GM12878 (cell line): ENCODE data around the gene ZNF341. TPM values are rescaled to one million over a fixed set of nuclear protein-coding genes. Genes with fewer than 3 reads are reported as not detected.

ENCODE experiments used
- ATAC-seq: fragments of 200-7000 bp; cut with Tn5 transposase; 3 replicates; pipeline ENCODE4 v1.9.1; 2020; ENCODE audit warnings: mild to moderate bottlenecking, moderate library complexity
- BruUV-seq: library from RNA; stranded (reverse); fragments of 400-500 nt; replicated peaks from 2 replicates; lab custom pipeline; 2021; lab: Mats Ljungman, UMichigan
- CTCF ChIA-PET: fragments of 300-600 bp; sonication (Branson Sonifier 250); formaldehyde crosslinking; extraction: SDS; loops from one replicate; lab custom pipeline; 2021; ENCODE audit warnings: inconsistent platforms; lab: Yijun Ruan, JAX
- POLR2A ChIA-PET: fragments of 350-600 bp; formaldehyde crosslinking; extraction: SDS; loops from one replicate; lab custom pipeline; 2021; ENCODE audit warnings: inconsistent platforms; lab: Charles Lee
- RAD21 ChIA-PET: fragments of 300-600 bp; sonication (Branson Sonifier 250); formaldehyde crosslinking; loops from one replicate; lab custom pipeline; 2023; ENCODE audit warnings: antibody characterized with exemption; ENCODE audit not compliant: unreplicated experiment; lab: Charles Lee
- SMC1A ChIA-PET: fragments of 300-600 bp; sonication (Branson Sonifier 250); formaldehyde crosslinking; loops from one replicate; lab custom pipeline; 2023; ENCODE audit not compliant: unreplicated experiment, uncharacterized antibody; lab: Charles Lee
- DNase-seq: peaks from one replicate; pipeline ENCODE4 v3.0.0-alpha.2; 2011; ENCODE audit warnings: low read depth, low spot score
- FAIRE-seq: peaks from 3 replicates; lab custom pipeline; 2011; peaks lifted over from hg19 to GRCh38; lab: Jason Lieb, UNC
- H2AFZ ChIP-seq: 2 replicates; pipeline ENCODE4 v1.6.0; 2011; ENCODE audit warnings: low read depth, low read length, control low read depth; ENCODE audit not compliant: control insufficient read depth
- H3K27ac ChIP-seq: 2 replicates; pipeline ENCODE4 v1.5.1; 2011; ENCODE audit warnings: control low read depth; ENCODE audit not compliant: control insufficient read depth, insufficient read depth
- H3K27me3 ChIP-seq, 2 experiments: replicated peaks in 1 of 2; 2 replicates each; pipeline versions ENCODE4 v1.6.0 to v1.6.1; 2011; ENCODE audit warnings: low read length in 1 of 2; ENCODE audit not compliant: control insufficient read depth in 2 of 2, insufficient read depth in 2 of 2
- H3K36me3 ChIP-seq, 2 experiments: 2 replicates each; pipeline ENCODE4 v1.5.1; 2011; ENCODE audit warnings: low read length in 1 of 2; ENCODE audit not compliant: control insufficient read depth in 2 of 2, insufficient read depth in 2 of 2
- H3K4me1 ChIP-seq: 2 replicates; pipeline ENCODE4 v1.6.1; 2011; ENCODE audit warnings: mild to moderate bottlenecking, low read length, moderate library complexity, mixed read lengths; ENCODE audit not compliant: control insufficient read depth, insufficient read depth
- H3K4me2 ChIP-seq: 2 replicates; pipeline ENCODE4 v1.6.0; 2011; ENCODE audit warnings: control low read depth; ENCODE audit not compliant: control insufficient read depth, insufficient read depth
- H3K4me3 ChIP-seq: fragments of 200-600 bp; sonication (generic); 2 replicates; pipeline ENCODE4 v1.5.1; 2016
- H3K79me2 ChIP-seq: 2 replicates; pipeline ENCODE4 v1.6.0; 2011; ENCODE audit warnings: low read length; ENCODE audit not compliant: control insufficient read depth, insufficient read depth
- H3K9ac ChIP-seq: 2 replicates; pipeline ENCODE4 v1.8.0; 2011; ENCODE audit warnings: low read length, control low read depth, mixed read lengths; ENCODE audit not compliant: control insufficient read depth, insufficient read depth
- H3K9me3 ChIP-seq: replicated peaks from 3 replicates; pipeline ENCODE4 v1.5.1; 2011; ENCODE audit warnings: mild to moderate bottlenecking, low read length; ENCODE audit not compliant: control insufficient read depth, insufficient read depth
- H4K20me1 ChIP-seq: 2 replicates; pipeline ENCODE4 v1.6.0; 2011; ENCODE audit not compliant: control insufficient read depth, insufficient read depth
- ASH2L ChIP-seq: fragments of 300-600, 200-600 bp; sonication (generic); IDR thresholded peaks from 2 replicates; pipeline ENCODE4 v1.6.1; 2017; ENCODE audit warnings: low read depth, mild to moderate bottlenecking, borderline replicate concordance
- CBX5 ChIP-seq: sonication (generic); IDR thresholded peaks from 2 replicates; pipeline ENCODE4 v1.6.1; 2016; ENCODE audit warnings: low read depth, moderate library complexity, mild to moderate bottlenecking, inconsistent platforms
- FOS ChIP-seq: IDR thresholded peaks from 3 replicates; pipeline ENCODE4 v1.6.1; 2011; ENCODE audit warnings: borderline replicate concordance; ENCODE audit not compliant: insufficient read length; ENCODE audit errors: extremely low read depth
- JUND ChIP-seq: IDR thresholded peaks from 2 replicates; pipeline ENCODE4 v1.6.1; 2012; ENCODE audit warnings: low read depth, mild to moderate bottlenecking, low read length, improper control_type of control experiment, moderate library complexity
- LARP7 ChIP-seq: fragments of 450-650 bp; IDR thresholded peaks from 2 replicates; pipeline ENCODE4 v1.6.1; 2017; ENCODE audit warnings: mild to moderate bottlenecking
- MXI1 ChIP-seq: fragments of 150-350 bp; IDR thresholded peaks from 2 replicates; pipeline ENCODE4 v1.6.1; 2011; ENCODE audit warnings: low read depth, mild to moderate bottlenecking, inconsistent platforms, low read length, improper control_type of control experiment
- NR2C2 ChIP-seq: IDR thresholded peaks from 2 replicates; pipeline ENCODE4 v1.6.1; 2011; ENCODE audit warnings: borderline replicate concordance, low read depth; ENCODE audit not compliant: control insufficient read depth, insufficient read length
- SMARCA5 ChIP-seq: fragments of 450-650 bp; IDR thresholded peaks from 2 replicates; pipeline ENCODE4 v1.6.1; 2017; ENCODE audit warnings: mild to moderate bottlenecking
- WGBS: methylation state at CpG from one replicate; pipeline ENCODE4 v1.1.6; 2016; ENCODE audit warnings: low lambda C conversion rate; ENCODE audit not compliant: insufficient replicate concordance, insufficient coverage; ENCODE audit errors: missing lambda C conversion rate; 5-methylcytosine and 5-hydroxymethylcytosine counted together
- in situ Hi-C: fragments of 300-500 bp; cut with MboI; formaldehyde crosslinking; loops from 9 replicates; pipeline ENCODE4 v1.14.3; 2018; ENCODE audit warnings: mixed read lengths
- intact Hi-C: fragments of 100-400 bp; cut with micrococcal nuclease; formaldehyde crosslinking; loops from one replicate; pipeline ENCODE4 v1.14.2; 2022; ENCODE audit not compliant: unreplicated experiment
- polyA plus RNA-seq, 11 experiments: library from polyadenylated mRNA; depleted of rRNA in 4 of 11; unstranded in 6 of 11; stranded (reverse) in 5 of 11; fragments of >200 nt; fragmentation: Nextera tagmentation in 4 of 11; fragmentation: Illumina TruSeq in 1 of 11; extraction: Ambion mirVana in 4 of 11; extraction: Trizol in 1 of 11; gene quantifications; 1 replicate in 1 of 11; 2 replicates in 10 of 11; pipeline versions ENCODE4 v1.2.1 to v1.2.3, GENCODE V29; 2011 to 2016; ENCODE audit warnings: inconsistent platforms in 2 of 11, missing spikeins in 2 of 11, low read depth in 1 of 11
- total RNA-seq, 4 experiments: library from RNA; depleted of rRNA in 3 of 4; stranded (reverse); fragments of >200 nt in 3 of 4; fragmentation: Illumina TruSeq in 1 of 4; extraction: Trizol in 1 of 4; gene quantifications; 2 replicates each; pipeline versions ENCODE4 v1.2.1 to v1.2.3, GENCODE V29; 2013 to 2021
- TF ChIP-seq, protein P1 (sequence below): fragments of 450-650 bp; formaldehyde crosslinking; IDR thresholded peaks from 2 replicates; pipeline ENCODE4 v1.4.0; 2020; ENCODE audit warnings: mild to moderate bottlenecking, moderate library complexity

The ZNF341 gene
- total and polyA plus RNA-seq, 10 of the 15 experiments (the other 5 are each of a cell fraction or from before 2014, with no cell fraction given), result 0.18 to 5.0 (median 2.6) TPM

DNA sequence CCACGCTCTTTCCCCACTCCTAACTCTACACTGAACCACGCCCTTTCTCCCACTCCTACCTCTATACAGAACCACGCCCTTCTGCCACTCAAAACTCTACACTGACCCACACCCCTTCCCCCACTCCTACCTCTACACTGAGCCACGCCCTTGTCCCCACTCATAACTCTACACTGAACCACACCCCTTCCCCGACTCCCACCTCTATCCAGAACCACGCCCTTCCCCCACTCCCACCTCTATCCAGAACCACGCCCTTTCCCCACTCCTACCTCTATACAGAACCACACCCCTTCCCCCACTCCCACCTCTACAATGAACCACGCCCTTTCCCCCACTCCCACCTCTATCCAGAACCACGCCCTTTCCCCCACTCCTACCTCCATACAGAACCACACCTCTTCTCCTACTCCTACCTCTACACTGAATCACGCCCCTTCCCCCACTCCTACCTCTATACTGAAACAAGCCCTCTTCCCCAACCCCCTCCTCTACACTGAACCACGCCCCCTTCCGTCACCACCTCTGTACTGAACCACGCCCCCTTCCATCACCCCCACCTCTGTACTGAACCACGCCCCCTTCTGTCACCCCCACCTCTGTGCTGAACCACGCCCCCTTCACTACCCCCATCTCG lies 21.8 kb upstream of the ZNF341 start:
- POLR2A ChIA-PET, result no interaction called here
- RAD21 ChIA-PET, result no interaction called here
- no peak overlapping the region for H3K9ac ChIP-seq
- CTCF ChIA-PET, result no interaction called here
- no peaks in the 10 kb centered on the region for H3K9me3 ChIP-seq
- intact Hi-C loops (no loop called here), in situ Hi-C loops (no loop called here)
- FAIRE-seq (no peak), ATAC-seq (no peak), DNase-seq (no peak)
- SMC1A ChIA-PET, result no interaction called here
- H3K4me1 ChIP-seq, result no peaks in the 10 kb centered on the region
- H3K36me3 ChIP-seq, result 0 out of 4 replicates have a peak, but pooled peaks cover 0 to 2% of the 10 kb centered on the region in 2 experiments
- H3K4me2 ChIP-seq, result no peak overlapping the region
- no peak overlapping the region for H2AFZ ChIP-seq
- no peaks in the 10 kb centered on the region for H4K20me1 ChIP-seq
- H3K27ac ChIP-seq, result no peak overlapping the region
- BruUV-seq, result no TSS peak
- no peak overlapping the region for H3K4me3 ChIP-seq
- TF ChIP-seq LARP7 (no peak), NR2C2 (no peak), CBX5 (no peak), JUND (no peak), ASH2L (no peak), SMARCA5 (no peak), FOS (no peak), MXI1 (no peak)
- TF ChIP-seq, protein P1, sequence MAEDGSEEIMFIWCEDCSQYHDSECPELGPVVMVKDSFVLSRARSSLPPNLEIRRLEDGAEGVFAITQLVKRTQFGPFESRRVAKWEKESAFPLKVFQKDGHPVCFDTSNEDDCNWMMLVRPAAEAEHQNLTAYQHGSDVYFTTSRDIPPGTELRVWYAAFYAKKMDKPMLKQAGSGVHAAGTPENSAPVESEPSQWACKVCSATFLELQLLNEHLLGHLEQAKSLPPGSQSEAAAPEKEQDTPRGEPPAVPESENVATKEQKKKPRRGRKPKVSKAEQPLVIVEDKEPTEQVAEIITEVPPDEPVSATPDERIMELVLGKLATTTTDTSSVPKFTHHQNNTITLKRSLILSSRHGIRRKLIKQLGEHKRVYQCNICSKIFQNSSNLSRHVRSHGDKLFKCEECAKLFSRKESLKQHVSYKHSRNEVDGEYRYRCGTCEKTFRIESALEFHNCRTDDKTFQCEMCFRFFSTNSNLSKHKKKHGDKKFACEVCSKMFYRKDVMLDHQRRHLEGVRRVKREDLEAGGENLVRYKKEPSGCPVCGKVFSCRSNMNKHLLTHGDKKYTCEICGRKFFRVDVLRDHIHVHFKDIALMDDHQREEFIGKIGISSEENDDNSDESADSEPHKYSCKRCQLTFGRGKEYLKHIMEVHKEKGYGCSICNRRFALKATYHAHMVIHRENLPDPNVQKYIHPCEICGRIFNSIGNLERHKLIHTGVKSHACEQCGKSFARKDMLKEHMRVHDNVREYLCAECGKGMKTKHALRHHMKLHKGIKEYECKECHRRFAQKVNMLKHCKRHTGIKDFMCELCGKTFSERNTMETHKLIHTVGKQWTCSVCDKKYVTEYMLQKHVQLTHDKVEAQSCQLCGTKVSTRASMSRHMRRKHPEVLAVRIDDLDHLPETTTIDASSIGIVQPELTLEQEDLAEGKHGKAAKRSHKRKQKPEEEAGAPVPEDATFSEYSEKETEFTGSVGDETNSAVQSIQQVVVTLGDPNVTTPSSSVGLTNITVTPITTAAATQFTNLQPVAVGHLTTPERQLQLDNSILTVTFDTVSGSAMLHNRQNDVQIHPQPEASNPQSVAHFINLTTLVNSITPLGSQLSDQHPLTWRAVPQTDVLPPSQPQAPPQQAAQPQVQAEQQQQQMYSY (CRISPR knock-in tag), result no peak
- no peaks in the 10 kb centered on the region for H3K79me2 ChIP-seq
- H3K27me3 ChIP-seq, result no peaks in the 10 kb centered on the region
- 66% methylated on average over 15 of the region's 16 CpGs for WGBS
